ENCODE data around the gene STUM.
"Not testable (repeated sequence)": the region's sequence is repeated elsewhere in the genome, so short reads cannot be mapped to it uniquely, and the experiment has no call there.

Gene STUM

GRCh38 chr1:226598455-226598849, 49.9 kb downstream of the STUM start:
- ChIA-PET CTCF (interaction anchor here (1.3 kb wide), 1 partner anchor 173 kb away, joined by 3 read pairs; no protein-coding TSS in a partner anchor), POLR2A (ENCODE audit: low non-redundant PET) (no interaction called here)
- no peak overlapping the region for H3K27ac ChIP-seq
- TF ChIP-seq CTCF (conservative IDR thresholded peaks at IDR 0.05; ENCODE audit: low read depth) = no peak
- no peak for DNase-seq (ENCODE audit: low spot score)

- H3K27ac ChIP-seq; POLR2A ChIA-PET (ENCODE audit: low non-redundant PET); DNase-seq (ENCODE audit: low spot score): not testable (repeated sequence)
- CTCF ChIA-PET = interaction anchor here (1.3 kb wide), 1 partner anchor 174 kb away, joined by 3 read pairs; no protein-coding TSS in a partner anchor
Measured at GRCh38 chr1:226598955-226599354, 50.4 kb downstream of the STUM start.

GRCh38 chr1:226599636-226600238, 51.2 kb downstream of the STUM start:
- no peak for TF ChIP-seq CTCF (conservative IDR thresholded peaks at IDR 0.05; ENCODE audit: low read depth)
- POLR2A ChIA-PET (ENCODE audit: low non-redundant PET) = no interaction called here
- H3K27ac ChIP-seq = no peak overlapping the region
- CTCF ChIA-PET = interaction anchor here (0.6 to 0.7 kb wide), 2 partner anchors 8 to 238 kb away, joined by 3 read pairs; no protein-coding TSS in a partner anchor
- DNase-seq (ENCODE audit: low spot score) = no peak

GRCh38 chr1:226600254-226600653, 51.7 kb downstream of the STUM start:
- ChIA-PET POLR2A (ENCODE audit: low non-redundant PET) (no interaction called here), CTCF (interaction anchor here (0.6 to 1.3 kb wide), 4 partner anchors 8 to 238 kb away, joined by 3 read pairs; no protein-coding TSS in a partner anchor)
- no peak overlapping the region; the same call in 1 of the 2 replicates for H3K27ac ChIP-seq
- no peak for DNase-seq (ENCODE audit: low spot score)
- TF ChIP-seq CTCF (conservative IDR thresholded peaks at IDR 0.05; ENCODE audit: low read depth) = no peak

GRCh38 chr1:226601456-226601855, 52.9 kb downstream of the STUM start:
- DNase-seq (ENCODE audit: low spot score) = no peak
- no peak for TF ChIP-seq CTCF (conservative IDR thresholded peaks at IDR 0.05; ENCODE audit: low read depth)
- ChIA-PET CTCF (interaction anchor here (0.6 to 1.3 kb wide), 3 partner anchors 8 to 854 kb away, joined by 3 read pairs; no protein-coding TSS in a partner anchor), POLR2A (ENCODE audit: low non-redundant PET) (no interaction called here)
- peak overlapping the region; percentile 98 for H3K27ac ChIP-seq

- POLR2A ChIA-PET (ENCODE audit: low non-redundant PET) = no interaction called here
- peak; percentile 75 for DNase-seq (ENCODE audit: low spot score)
- CTCF ChIA-PET = interaction anchor here (0.5 to 2.5 kb wide), 8 partner anchors 24 to 1244 kb away, joined by 3 to 9 read pairs (median 3); no protein-coding TSS in a partner anchor
- no peak for TF ChIP-seq CTCF (conservative IDR thresholded peaks at IDR 0.05; ENCODE audit: low read depth)
- H3K27ac ChIP-seq = peak overlapping the region; percentile 98
Measured at GRCh38 chr1:226602186-226603021, 53.8 kb downstream of the STUM start.
